Mesenchymal stem cell (in vitro differentiated cells and primary cell): Measurements from ENCODE around the gene CACNA2D2.
A peak's percentile ranks its signal among the peaks of the same experiment; 100 is the strongest.

Experiments
- DNase-seq: peaks from one replicate; pipeline ENCODE4 v3.0.0-alpha.2; 2013
- H2AFZ ChIP-seq: one replicate; pipeline ENCODE4 v1.6.1; 2013; ENCODE audit warnings: low read depth, mild to moderate bottlenecking, control low read depth, inconsistent platforms, low read length, moderate library complexity
- H2AK5ac ChIP-seq: 2 replicates; pipeline ENCODE4 v1.6.1; 2013; ENCODE audit warnings: low read length, moderate library complexity, mild to moderate bottlenecking, inconsistent platforms; ENCODE audit not compliant: severe bottlenecking
- H2BK120ac ChIP-seq: one replicate; pipeline ENCODE4 v1.6.1; 2013; ENCODE audit warnings: low read depth, mild to moderate bottlenecking, inconsistent platforms, low read length, moderate library complexity
- H2BK12ac ChIP-seq, 2 experiments: one replicate each; pipeline ENCODE4 v1.6.1; 2013; ENCODE audit warnings: inconsistent platforms in 2 of 2, low read length in 2 of 2, mild to moderate bottlenecking in 2 of 2, moderate library complexity in 2 of 2, control low read depth in 1 of 2
- H2BK15ac ChIP-seq: one replicate; pipeline ENCODE4 v1.6.1; 2013; ENCODE audit warnings: mild to moderate bottlenecking, low read depth, inconsistent platforms; ENCODE audit not compliant: poor library complexity, severe bottlenecking
- H2BK5ac ChIP-seq: 2 replicates; pipeline ENCODE4 v1.6.1; 2013; ENCODE audit warnings: low read depth, mild to moderate bottlenecking, low read length, control low read depth, inconsistent platforms; ENCODE audit not compliant: poor library complexity, severe bottlenecking
- H3K14ac ChIP-seq, 2 experiments: one replicate each; pipeline ENCODE4 v1.6.1; 2013; ENCODE audit warnings: inconsistent platforms in 2 of 2, low read length in 2 of 2, control low read depth in 1 of 2, mild to moderate bottlenecking in 1 of 2, moderate library complexity in 1 of 2
- H3K18ac ChIP-seq, 2 experiments: one replicate each; pipeline ENCODE4 v1.6.1; 2013; ENCODE audit warnings: inconsistent platforms in 2 of 2, low read length in 2 of 2, control low read depth in 1 of 2, low read depth in 1 of 2, mild to moderate bottlenecking in 1 of 2
- H3K23ac ChIP-seq, 2 experiments: one replicate each; pipeline ENCODE4 v1.6.1; 2013; ENCODE audit warnings: inconsistent platforms in 2 of 2, low read length in 2 of 2, mild to moderate bottlenecking in 2 of 2, moderate library complexity in 2 of 2, control low read depth in 1 of 2
- H3K27ac ChIP-seq: 2 replicates; pipeline ENCODE4 v1.5.1; 2013; ENCODE audit warnings: mild to moderate bottlenecking, moderate library complexity, low read length, control low read depth, inconsistent platforms; ENCODE audit not compliant: poor library complexity, severe bottlenecking
- H3K27me3 ChIP-seq, 2 experiments: 2 replicates each; pipeline versions ENCODE4 v1.6.1 to v1.7.0; 2013; ENCODE audit warnings: low read length in 2 of 2, mild to moderate bottlenecking in 2 of 2, moderate library complexity in 2 of 2, control low read depth in 1 of 2, inconsistent platforms in 1 of 2; ENCODE audit not compliant: control insufficient read depth in 1 of 2, insufficient read depth in 1 of 2
- H3K36me3 ChIP-seq, 2 experiments: 2 replicates each; pipeline versions ENCODE4 v1.6.1 to v1.7.0; 2013; ENCODE audit warnings: low read length in 2 of 2, control low read depth in 1 of 2, inconsistent platforms in 1 of 2, low read depth in 1 of 2, mild to moderate bottlenecking in 1 of 2; ENCODE audit not compliant: insufficient read depth in 2 of 2, control insufficient read depth in 1 of 2
- H3K4ac ChIP-seq, 2 experiments: one replicate each; pipeline ENCODE4 v1.6.1; 2013; ENCODE audit warnings: inconsistent platforms in 2 of 2, low read length in 2 of 2, mild to moderate bottlenecking in 2 of 2, moderate library complexity in 2 of 2, control low read depth in 1 of 2, low read depth in 1 of 2
- H3K4me1 ChIP-seq: 2 replicates; pipeline ENCODE4 v1.6.1; 2013; ENCODE audit warnings: low read depth, low read length, control low read depth; ENCODE audit not compliant: control insufficient read depth, insufficient read depth
- H3K4me2 ChIP-seq: 2 replicates; pipeline ENCODE4 v1.6.1; 2013; ENCODE audit warnings: low read length, mild to moderate bottlenecking, inconsistent platforms; ENCODE audit not compliant: poor library complexity, severe bottlenecking
- H3K4me3 ChIP-seq, 2 experiments: 2 replicates each; pipeline versions ENCODE4 v1.5.1 to v1.7.0; 2013; ENCODE audit warnings: low read length in 2 of 2, mild to moderate bottlenecking in 2 of 2, control low read depth in 1 of 2, low read depth in 1 of 2; ENCODE audit not compliant: insufficient read depth in 1 of 2
- H3K79me1 ChIP-seq: replicated peaks from 2 replicates; pipeline ENCODE4 v1.6.1; 2013; ENCODE audit warnings: mild to moderate bottlenecking, control low read depth, low read length, inconsistent platforms; ENCODE audit not compliant: poor library complexity, severe bottlenecking
- H3K9ac ChIP-seq: 2 replicates; pipeline ENCODE4 v1.7.0; 2013; ENCODE audit warnings: mild to moderate bottlenecking, low read length, moderate library complexity
- H3K9me3 ChIP-seq: 2 replicates; pipeline ENCODE4 v1.7.0; 2013; ENCODE audit warnings: mild to moderate bottlenecking, low read length; ENCODE audit not compliant: control insufficient read depth
- H4K8ac ChIP-seq: one replicate; pipeline ENCODE4 v1.6.1; 2013; ENCODE audit warnings: inconsistent platforms, mild to moderate bottlenecking, low read length, moderate library complexity
- H4K91ac ChIP-seq: one replicate; pipeline ENCODE4 v1.6.1; 2013; ENCODE audit warnings: mild to moderate bottlenecking, low read length, inconsistent platforms
- WGBS: methylation state at CpG from one replicate; pipeline ENCODE4 v1.1.7; 2013; ENCODE audit warnings: mixed read lengths; 5-methylcytosine and 5-hydroxymethylcytosine counted together

Gene CACNA2D2

DNA sequence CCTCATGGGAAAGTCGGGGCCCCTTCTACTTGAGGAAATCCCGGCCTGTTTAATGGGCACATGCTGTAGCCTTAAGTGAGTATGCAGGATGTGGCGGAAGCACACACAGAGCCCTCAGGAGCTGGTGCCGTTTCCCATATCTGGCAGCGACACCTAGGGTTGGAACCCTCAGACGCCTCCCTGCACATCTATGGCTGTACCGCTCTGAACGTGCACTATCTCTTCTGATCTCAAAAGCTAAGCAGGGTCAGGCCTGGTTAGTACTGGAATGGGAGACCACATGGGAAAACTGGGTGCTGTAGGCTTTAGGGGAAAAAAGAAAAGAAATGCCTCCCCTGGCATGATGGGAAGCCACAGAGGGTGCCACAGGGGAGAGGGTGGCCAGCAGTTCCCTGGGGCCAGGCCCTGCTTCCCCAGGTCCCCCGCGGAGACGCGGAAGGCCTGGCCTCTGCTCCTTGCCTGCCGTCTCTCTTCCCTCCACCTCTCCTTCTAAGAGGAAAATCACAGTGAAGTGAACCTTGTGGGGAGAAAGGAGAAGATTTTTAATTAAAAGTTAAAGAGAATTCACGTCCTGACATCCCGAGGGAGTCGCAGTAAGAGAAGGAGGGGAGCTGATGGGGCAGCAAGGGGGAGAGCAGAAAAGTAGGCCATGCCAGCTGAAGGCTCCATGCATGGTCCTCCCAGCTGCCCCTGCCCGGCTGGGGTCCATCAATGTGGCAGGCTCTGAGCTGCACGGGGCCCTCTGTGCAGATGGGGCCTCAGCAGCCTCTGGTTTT is 83.7 kb downstream of the CACNA2D2 start:
- Histone ChIP-seq H2BK5ac (no peak overlapping the region), H3K9me3 (no peaks in the 10 kb centered on the region), H3K4ac (no peak overlapping the region), H3K4me2 (no peak overlapping the region), H2BK15ac (no peak overlapping the region), H3K14ac (no peak overlapping the region), H3K4me3 (no peak overlapping the region), H2BK12ac (no peak overlapping the region), H4K91ac (no peak overlapping the region), H2AK5ac (no peak overlapping the region), H3K36me3 (no peaks in the 10 kb centered on the region), H3K18ac (no peak overlapping the region), H3K27me3 (peaks cover 28 to 37% of the 10 kb centered on the region in 2 experiments), H2AFZ (no peak overlapping the region), H3K27ac (no peak overlapping the region), H3K4me1 (peaks cover 10% of the 10 kb centered on the region), H3K23ac (no peak overlapping the region), H3K79me1 (no peaks in the 10 kb centered on the region), H3K9ac (no peak overlapping the region), H2BK120ac (no peak overlapping the region), H4K8ac (no peak overlapping the region)
- WGBS = 88% methylated on average over 13 of the region's 18 CpGs
- no peak for DNase-seq

DNA sequence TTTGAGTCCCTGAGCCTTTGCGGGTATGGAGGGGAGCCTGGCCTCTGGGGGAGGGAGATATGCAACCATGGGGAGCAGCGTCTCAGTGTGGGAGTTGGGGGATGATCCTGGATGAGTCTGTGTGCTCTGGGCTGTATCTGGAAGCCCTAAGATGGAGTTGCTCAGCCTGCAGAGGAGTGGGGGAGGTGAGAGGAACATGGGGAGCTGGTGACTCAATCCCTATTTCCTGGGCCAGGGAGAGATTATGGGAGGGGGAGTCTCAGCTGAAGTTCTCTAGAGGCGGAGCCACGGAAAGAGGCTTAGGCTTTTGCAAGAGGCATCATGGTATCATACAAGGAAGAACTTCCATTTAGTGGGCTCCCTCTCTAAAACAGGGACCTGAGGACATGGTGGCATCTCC is 84.6 kb downstream of the CACNA2D2 start:
- DNase-seq = no peak
- no peak overlapping the region for H3K14ac ChIP-seq
- no peak overlapping the region for H4K91ac ChIP-seq
- H2BK5ac ChIP-seq = no peak overlapping the region
- no peak overlapping the region for H2BK120ac ChIP-seq
- no peaks in the 10 kb centered on the region for H3K79me1 ChIP-seq
- H3K4me1 ChIP-seq = peaks cover 10% of the 10 kb centered on the region
- H3K9me3 ChIP-seq = no peaks in the 10 kb centered on the region
- H3K4me3 ChIP-seq = no peak overlapping the region
- no peak overlapping the region for H2AK5ac ChIP-seq
- H3K36me3 ChIP-seq = no peaks in the 10 kb centered on the region
- H3K27ac ChIP-seq = no peak overlapping the region
- H2AFZ ChIP-seq = no peak overlapping the region
- H3K18ac ChIP-seq = no peak overlapping the region
- H2BK15ac ChIP-seq = no peak overlapping the region
- H3K9ac ChIP-seq = no peak overlapping the region
- H3K4ac ChIP-seq = no peak overlapping the region
- no peak overlapping the region for H3K4me2 ChIP-seq
- no peak overlapping the region for H3K23ac ChIP-seq
- WGBS = 83% methylated on average over 4 of the region's 4 CpGs
- no peak overlapping the region for H4K8ac ChIP-seq
- H2BK12ac ChIP-seq = no peak overlapping the region
- H3K27me3 ChIP-seq = peaks cover 21 to 37% of the 10 kb centered on the region in 2 experiments

DNA sequence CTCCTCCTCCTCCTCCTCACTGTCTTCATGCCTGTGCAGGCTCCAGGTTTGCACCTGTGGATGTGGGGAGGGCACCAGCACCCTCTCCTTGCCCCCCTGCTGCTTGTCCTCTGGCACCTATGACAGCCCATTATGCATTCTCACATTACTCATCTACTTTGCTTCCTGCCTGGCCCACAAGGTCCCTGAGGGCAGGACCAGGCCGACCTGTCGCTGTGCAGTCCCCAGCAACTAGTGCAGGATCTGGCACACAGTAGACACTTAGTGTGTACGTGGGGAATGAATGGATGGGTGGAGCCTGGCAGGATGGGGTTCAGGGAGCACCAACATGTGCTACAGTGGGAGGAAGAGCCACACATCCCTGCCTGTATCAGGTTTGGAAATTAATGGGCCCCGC is 85.8 kb downstream of the CACNA2D2 start:
- H3K18ac ChIP-seq = no peak overlapping the region
- H3K4ac ChIP-seq = no peak overlapping the region
- H3K4me3 ChIP-seq = no peak overlapping the region
- no peak overlapping the region for H4K91ac ChIP-seq
- no peak overlapping the region for H4K8ac ChIP-seq
- H3K9ac ChIP-seq = no peak overlapping the region
- H2BK12ac ChIP-seq = no peak overlapping the region
- H2BK120ac ChIP-seq = no peak overlapping the region
- no peak overlapping the region for H2AK5ac ChIP-seq
- no peak for DNase-seq
- H3K27ac ChIP-seq = no peak overlapping the region
- H3K14ac ChIP-seq = peak overlapping the region in 1 of 2 experiments; percentile 26
- H3K4me2 ChIP-seq = no peak overlapping the region
- H3K79me1 ChIP-seq = no peaks in the 10 kb centered on the region
- no peak overlapping the region for H2BK5ac ChIP-seq
- peaks cover 10% of the 10 kb centered on the region for H3K4me1 ChIP-seq
- peaks cover 15 to 39% of the 10 kb centered on the region in 2 experiments for H3K27me3 ChIP-seq
- no peaks in the 10 kb centered on the region for H3K36me3 ChIP-seq
- no peaks in the 10 kb centered on the region for H3K9me3 ChIP-seq
- H2AFZ ChIP-seq = no peak overlapping the region
- H2BK15ac ChIP-seq = no peak overlapping the region
- no peak overlapping the region for H3K23ac ChIP-seq
- WGBS = 64% methylated on average over 4 of the region's 4 CpGs

DNA sequence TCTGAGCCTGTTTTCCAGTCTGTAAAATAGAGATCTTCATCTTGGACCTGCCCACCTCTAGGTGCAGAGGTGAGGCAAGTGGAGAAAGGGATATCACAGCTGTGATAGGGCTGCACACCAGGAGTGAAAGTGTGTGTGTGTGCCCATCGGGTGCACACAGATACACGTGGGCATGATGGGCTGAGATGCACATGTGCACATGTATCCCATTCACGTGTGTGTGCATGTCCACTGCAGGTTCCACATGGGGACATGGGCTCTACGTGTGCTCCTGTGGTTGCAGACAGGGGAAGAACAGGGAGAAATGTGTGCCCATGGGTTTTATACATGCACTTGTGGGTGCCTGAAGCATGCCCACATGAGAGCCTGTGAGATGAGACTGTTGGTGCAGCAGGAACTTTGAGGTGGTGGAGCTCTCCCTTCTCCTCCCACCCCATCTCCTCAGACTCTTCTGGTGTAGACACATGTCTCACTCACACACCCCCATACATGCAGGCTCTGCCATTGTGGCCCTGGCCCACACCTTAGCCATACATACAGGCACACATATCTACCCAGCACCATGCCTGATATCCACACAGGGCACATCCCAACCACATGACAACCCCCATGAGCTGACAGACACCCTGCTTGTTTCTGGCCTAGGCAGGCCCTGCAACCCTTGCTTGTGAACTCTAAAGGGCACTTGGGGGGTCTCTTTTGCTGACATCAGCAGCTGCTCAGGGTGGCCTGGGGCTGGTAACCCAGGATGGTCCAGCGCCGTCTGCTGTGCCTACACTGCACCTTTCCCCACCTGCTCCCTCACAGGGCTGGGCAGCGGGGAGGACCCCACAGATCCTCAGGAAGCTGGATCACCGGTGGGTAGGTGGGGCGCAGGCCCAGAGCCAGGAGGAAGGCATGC is 86.4 kb downstream of the CACNA2D2 start:
- DNase-seq = no peak

More for the DNA sequence above, 86.4 kb downstream of the CACNA2D2 start:
- Histone ChIP-seq H3K23ac (peak overlapping the region in 1 of 2 experiments; percentile 54), H3K4ac (no peak overlapping the region), H4K91ac (no peak overlapping the region), H2AFZ (no peak overlapping the region), H3K36me3 (no peaks in the 10 kb centered on the region), H2BK12ac (no peak overlapping the region), H3K27me3 (peaks cover 15 to 37% of the 10 kb centered on the region in 2 experiments), H3K18ac (no peak overlapping the region), H3K4me1 (peaks cover 10% of the 10 kb centered on the region), H3K14ac (peak overlapping the region in 1 of 2 experiments; percentile 26), H2BK15ac (no peak overlapping the region), H3K4me3 (no peak overlapping the region), H2BK120ac (no peak overlapping the region), H3K79me1 (no peaks in the 10 kb centered on the region), H3K9me3 (no peaks in the 10 kb centered on the region), H3K4me2 (no peak overlapping the region), H2AK5ac (no peak overlapping the region), H2BK5ac (no peak overlapping the region), H3K9ac (no peak overlapping the region), H3K27ac (no peak overlapping the region), H4K8ac (no peak overlapping the region)
- WGBS = 79% methylated on average over 9 of the region's 9 CpGs
